Kidney (tissue), 14 donors: ENCODE measurements around the gene AXL. TPM values are rescaled to one million over a fixed set of nuclear protein-coding genes. Genes with fewer than 3 reads are reported as not detected.

Experiments used
- DNase-seq, 5 donors: peaks; one replicate each; pipeline ENCODE4 v3.0.0-alpha.2; 2013 to 2020
- FAIRE-seq: peaks from 2 replicates; lab custom pipeline; 2012; peaks lifted over from hg19 to GRCh38; lab: Jason Lieb, UNC
- H3K27ac ChIP-seq, 2 donors: one replicate each; pipeline ENCODE4 v1.7.0; 2013; ENCODE audit warnings: low read depth in 2 of 2, low read length in 2 of 2, inconsistent platforms in 1 of 2
- H3K27me3 ChIP-seq: one replicate; pipeline ENCODE4 v1.7.1; 2013; ENCODE audit warnings: low read length, inconsistent platforms; ENCODE audit not compliant: control insufficient read depth, insufficient read depth
- H3K36me3 ChIP-seq, 3 donors: one replicate each; pipeline versions ENCODE4 v1.7.0 to v1.7.1; 2013; ENCODE audit warnings: low read length in 3 of 3, control low read depth in 1 of 3, inconsistent platforms in 1 of 3; ENCODE audit not compliant: insufficient read depth in 3 of 3, control insufficient read depth in 2 of 3
- H3K4me1 ChIP-seq, 3 donors: one replicate each; pipeline versions ENCODE4 v1.7.0 to v1.7.1; 2013; ENCODE audit warnings: low read length in 3 of 3, inconsistent platforms in 1 of 3, low read depth in 1 of 3; ENCODE audit not compliant: control insufficient read depth in 2 of 3, insufficient read depth in 2 of 3
- H3K4me3 ChIP-seq, 3 donors: one replicate each; pipeline versions ENCODE4 v1.7.0 to v1.8.1; 2013; ENCODE audit warnings: low read length in 3 of 3, control low read depth in 1 of 3, inconsistent platforms in 1 of 3
- H3K9ac ChIP-seq, 3 donors: one replicate each; pipeline versions ENCODE4 v1.7.0 to v1.7.1; 2013; ENCODE audit warnings: low read length in 3 of 3, control low read depth in 1 of 3, inconsistent platforms in 1 of 3
- H3K9me3 ChIP-seq, 3 donors: one replicate each; pipeline versions ENCODE4 v1.7.0 to v1.7.1; 2013; ENCODE audit warnings: low read length in 3 of 3, control low read depth in 1 of 3, inconsistent platforms in 1 of 3; ENCODE audit not compliant: control insufficient read depth in 2 of 3, insufficient read depth in 1 of 3
- CTCF ChIP-seq: IDR thresholded peaks from 3 replicates; pipeline ENCODE4 v1.5.1; 2012; ENCODE audit warnings: mild to moderate bottlenecking, moderate library complexity, borderline replicate concordance; ENCODE audit not compliant: insufficient read depth; ENCODE audit errors: extremely low read depth
- intact Hi-C: fragments of 100-400 bp; cut with DNase I; formaldehyde crosslinking; loops from one replicate; pipeline ENCODE4 v1.11.1; 2022
- polyA plus RNA-seq: library from polyadenylated mRNA; stranded (reverse); fragments of 350-450 nt; fragmentation: Illumina TruSeq; extraction: RNeasy Lipid Tissue Mini Kit (QIAGEN cat#74804); gene quantifications from one replicate; pipeline ENCODE4 v1.2.3, GENCODE V29; 2014; ENCODE audit warnings: low read depth, low replicate concordance; ENCODE audit not compliant: insufficient read depth
- total RNA-seq: library from RNA; stranded (reverse); fragmentation: NEBNext Ultra II Directional; extraction: Animal tissue kit (Norgen Biotek cat#: 25700); gene quantifications from one replicate; pipeline ENCODE4 v1.2.1, GENCODE V29; 2021
- donor health status: control.
- donor health status: control.
- donor health status: control.
- donor health status: control.
- donor health status: control.
- donor health status: DM: yes; HTN: yes; CAD: no.
- donor health status: Normal renal cell carcinoma (clear cell type).

AXL gene
- total and polyA plus RNA-seq, 2 donors from 2014 or later, result 6.3 to 37.4 TPM

GRCh38 chr19:41249707-41250423 lies 30.8 kb downstream of the AXL start:
- TF ChIP-seq CTCF, result no peak
- DNase-seq (no peak), FAIRE-seq (no peak)
- Histone ChIP-seq H3K27ac (no peak overlapping the region), H3K36me3 (peaks cover 5 to 7% (median 5%) of the 10 kb centered on the region in 3 donors), H3K9me3 (no peaks in the 10 kb centered on the region), H3K4me3 (no peak overlapping the region), H3K4me1 (peaks cover 0 to 4% (median 0%) of the 10 kb centered on the region in 3 donors), H3K27me3 (no peaks in the 10 kb centered on the region), H3K9ac (no peak overlapping the region)
- intact Hi-C loops, result no loop called here

GRCh38 chr19:41253660-41254059 lies 34.6 kb downstream of the AXL start:
- TF ChIP-seq CTCF, result no peak
- no peak for DNase-seq
- Histone ChIP-seq H3K4me3 (no peak overlapping the region), H3K27me3 (no peaks in the 10 kb centered on the region), H3K4me1 (peaks cover 0 to 4% (median 0%) of the 10 kb centered on the region in 3 donors), H3K9me3 (no peaks in the 10 kb centered on the region), H3K9ac (no peak overlapping the region), H3K27ac (no peak overlapping the region), H3K36me3 (peaks cover 2 to 6% (median 6%) of the 10 kb centered on the region in 3 donors)
- FAIRE-seq, result no peak
- intact Hi-C loops, result no loop called here

- H3K9me3 ChIP-seq, result peaks cover 0 to 3% (median 0%) of the 10 kb centered on the region in 3 donors
- no peak for DNase-seq
- no peak overlapping the region for H3K9ac ChIP-seq
- no peak overlapping the region for H3K4me3 ChIP-seq
- H3K27ac ChIP-seq, result no peak overlapping the region
- H3K36me3 ChIP-seq, result peaks cover 0 to 2% (median under 1%) of the 10 kb centered on the region in 3 donors
- no peak for TF ChIP-seq CTCF
- H3K4me1 ChIP-seq, result peaks cover 0 to 4% (median 0%) of the 10 kb centered on the region in 3 donors
- intact Hi-C loops, result loop anchor here (5.0 kb wide), 1 partner anchor 53 kb away; no protein-coding TSS in a partner anchor
- H3K27me3 ChIP-seq, result no peaks in the 10 kb centered on the region
- no peak for FAIRE-seq
Observed at GRCh38 chr19:41255171-41255570, 36.1 kb downstream of the AXL start.
